GM19395 (cell line): ENCODE data around the gene PRSS37.
"Not testable (repeated sequence)": the region's sequence is repeated elsewhere in the genome, so short reads cannot be mapped to it uniquely, and the experiment has no call there.

Source experiments
- ATAC-seq: cut with Tn5 transposase; IDR thresholded peaks from one replicate; pipeline ENCODE4 v1.9.1; 2021; ENCODE audit warnings: mild to moderate bottlenecking, moderate library complexity; ENCODE audit not compliant: unreplicated experiment

Gene PRSS37

GRCh38 chr7:141841385-141841784 lies at the start of gene PRSS37:
Gene PRSS37 (minus strand): TSS chr7:141841485. CDS start chr7:141841049, 436 bp downstream.
- ATAC-seq: no peak

- no peak for ATAC-seq
Observed at GRCh38 chr7:141889321-141889720, 48.0 kb upstream of the PRSS37 start.

GRCh38 chr7:141884539-141885225 lies 43.4 kb upstream of the PRSS37 start:
- peak; percentile 87 for ATAC-seq

- no peak for ATAC-seq
Observed at GRCh38 chr7:141880960-141881359, 39.7 kb upstream of the PRSS37 start.

- no peak for ATAC-seq
Observed at GRCh38 chr7:141877365-141877764, 36.1 kb upstream of the PRSS37 start.

- no peak for ATAC-seq
Observed at GRCh38 chr7:141876371-141876770, 35.1 kb upstream of the PRSS37 start.

- no peak for ATAC-seq
Observed at GRCh38 chr7:141875453-141875852, 34.2 kb upstream of the PRSS37 start.

DNA sequence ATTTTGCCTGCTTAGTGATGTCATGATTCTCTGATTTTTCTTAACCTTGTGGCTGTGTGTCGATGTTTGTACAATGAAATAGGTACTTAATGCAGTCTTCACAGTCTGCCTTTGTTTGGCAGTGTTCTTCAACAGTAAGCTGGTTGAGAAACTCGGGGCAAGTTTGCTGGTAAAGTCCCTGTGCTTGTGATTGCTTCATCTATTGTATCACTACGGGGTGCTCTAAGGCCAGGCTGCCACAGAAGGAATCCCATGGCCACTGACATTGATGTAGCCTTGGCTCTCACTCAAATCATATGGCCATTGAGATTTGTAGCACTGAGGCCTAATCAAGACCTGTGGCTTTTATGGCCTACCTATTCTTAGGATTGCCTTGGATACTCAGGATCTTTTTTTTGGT lies 33.5 kb upstream of the PRSS37 start:
- no peak for ATAC-seq

- ATAC-seq: no peak
Observed at GRCh38 chr7:141872931-141873330, 31.6 kb upstream of the PRSS37 start.

DNA sequence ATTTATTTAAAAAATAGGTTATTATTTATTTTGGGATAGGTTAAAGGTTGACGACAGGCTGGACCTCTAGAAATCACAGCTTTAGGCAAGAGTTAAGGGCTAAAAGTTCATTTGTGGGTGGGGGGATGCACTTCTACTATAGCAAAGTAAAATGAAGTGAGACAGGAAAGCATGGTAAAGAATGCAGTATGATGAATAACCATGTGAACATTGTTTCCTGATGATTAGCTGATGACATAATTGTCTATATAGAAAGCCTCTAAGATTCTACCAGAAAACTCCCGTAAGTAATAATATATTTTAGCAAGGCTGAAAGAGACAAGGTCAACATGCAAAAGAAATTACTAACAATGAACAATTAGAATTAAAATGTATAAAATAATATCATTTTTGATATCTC lies 25.7 kb upstream of the PRSS37 start:
- ATAC-seq: no peak

DNA sequence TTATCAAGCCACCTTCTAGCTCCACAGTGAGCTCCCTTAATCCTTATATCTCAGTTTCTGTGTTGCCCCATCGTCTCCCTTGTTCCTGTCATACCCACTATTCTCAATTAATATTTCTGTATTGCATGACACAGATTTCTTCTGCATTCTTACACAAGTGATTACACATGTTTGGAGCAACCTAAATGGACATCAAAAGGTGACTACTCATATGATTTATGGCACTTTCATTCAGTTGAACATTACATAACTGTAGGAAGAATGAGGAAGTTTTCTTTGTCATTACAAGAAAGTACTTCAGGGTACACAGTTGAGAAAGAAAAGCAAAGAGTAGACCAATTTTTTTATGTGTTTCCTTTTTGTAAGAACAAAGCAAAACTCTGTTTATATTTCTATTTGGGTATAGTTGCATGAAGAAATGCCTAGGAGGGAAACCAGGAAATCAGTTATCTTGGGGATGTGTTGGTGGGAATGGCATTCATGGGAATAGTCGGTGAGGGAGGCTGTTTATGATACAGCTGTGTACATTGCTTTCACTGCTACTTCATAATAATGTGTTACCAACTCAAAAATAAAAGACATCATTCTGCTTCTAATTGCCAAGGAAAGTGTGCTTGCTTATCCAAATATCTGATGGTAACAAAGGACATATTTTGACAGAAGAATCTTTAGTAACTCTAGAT lies 23.6 kb upstream of the PRSS37 start:
- no peak for ATAC-seq

- ATAC-seq: no peak
Observed at GRCh38 chr7:141860207-141860606, 18.9 kb upstream of the PRSS37 start.

- ATAC-seq: no peak
Observed at GRCh38 chr7:141847996-141848395, 6.7 kb upstream of the PRSS37 start.

- no peak for ATAC-seq
Observed at GRCh38 chr7:141844256-141844655, 3.0 kb upstream of the PRSS37 start.

- no peak for ATAC-seq
Observed at GRCh38 chr7:141842904-141843303, 1.6 kb upstream of the PRSS37 start.

GRCh38 chr7:141840708-141841107 lies 577 bp downstream of the PRSS37 start:
- no peak for ATAC-seq

- ATAC-seq: no peak
Observed at GRCh38 chr7:141839256-141839655, 2.0 kb downstream of the PRSS37 start.

DNA sequence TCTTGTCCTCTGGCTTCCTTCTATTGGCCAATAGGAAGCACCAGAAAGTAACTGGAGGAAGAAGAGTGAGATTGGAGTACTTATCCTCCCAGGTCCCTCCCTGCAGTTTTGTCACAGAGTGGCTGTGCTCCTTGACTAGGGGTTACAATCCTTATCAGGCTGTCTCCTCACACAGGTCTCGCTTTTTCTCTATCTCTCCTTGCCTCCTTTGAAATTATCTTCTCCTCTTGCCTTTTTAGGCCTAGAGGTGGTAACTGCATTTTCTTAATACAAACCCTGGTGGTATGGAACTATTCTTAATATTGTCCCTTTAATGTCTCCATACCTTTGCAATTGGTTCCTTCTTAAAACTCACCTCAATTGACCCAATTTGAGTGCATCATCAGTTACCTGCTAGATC lies 2.7 kb downstream of the PRSS37 start:
- ATAC-seq: no peak

GRCh38 chr7:141837683-141838082 lies 3.6 kb downstream of the PRSS37 start:
- ATAC-seq: no peak

GRCh38 chr7:141822432-141822831 lies 18.9 kb downstream of the PRSS37 start:
- ATAC-seq: not testable (repeated sequence)

GRCh38 chr7:141820067-141820466 lies 21.2 kb downstream of the PRSS37 start:
- no peak for ATAC-seq

GRCh38 chr7:141792526-141792925 lies 48.8 kb downstream of the PRSS37 start:
- ATAC-seq: no peak

- ATAC-seq: no peak
Observed at GRCh38 chr7:141789917-141790316, 51.4 kb downstream of the PRSS37 start, which contains the start of gene TAS2R5. Gene TAS2R5 (plus strand): TSS chr7:141790217. CDS start chr7:141790362, 145 bp downstream.
